Measurements from ENCODE around the gene PRKAG2.

DNA sequence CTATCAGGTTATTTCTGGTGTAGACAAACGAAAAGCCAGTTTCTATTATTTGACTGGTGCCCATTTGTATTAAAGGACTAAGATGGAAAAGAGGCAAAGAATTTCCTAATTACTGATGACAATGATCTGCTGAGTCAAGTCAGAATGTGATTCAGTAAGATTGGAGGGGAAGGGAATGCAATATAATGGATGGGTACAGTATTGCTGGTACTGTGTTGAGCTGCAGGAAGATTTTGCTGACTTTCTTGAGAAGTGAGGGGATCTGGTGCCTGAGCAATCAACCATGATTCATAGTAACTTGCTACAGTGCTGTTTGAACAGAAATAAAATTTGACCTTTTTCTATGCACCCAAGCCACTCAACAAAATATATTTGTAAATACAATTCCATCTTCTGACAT, 218.1 kb downstream of the PRKAG2 start:
- TF ChIP-seq, protein P1, sequence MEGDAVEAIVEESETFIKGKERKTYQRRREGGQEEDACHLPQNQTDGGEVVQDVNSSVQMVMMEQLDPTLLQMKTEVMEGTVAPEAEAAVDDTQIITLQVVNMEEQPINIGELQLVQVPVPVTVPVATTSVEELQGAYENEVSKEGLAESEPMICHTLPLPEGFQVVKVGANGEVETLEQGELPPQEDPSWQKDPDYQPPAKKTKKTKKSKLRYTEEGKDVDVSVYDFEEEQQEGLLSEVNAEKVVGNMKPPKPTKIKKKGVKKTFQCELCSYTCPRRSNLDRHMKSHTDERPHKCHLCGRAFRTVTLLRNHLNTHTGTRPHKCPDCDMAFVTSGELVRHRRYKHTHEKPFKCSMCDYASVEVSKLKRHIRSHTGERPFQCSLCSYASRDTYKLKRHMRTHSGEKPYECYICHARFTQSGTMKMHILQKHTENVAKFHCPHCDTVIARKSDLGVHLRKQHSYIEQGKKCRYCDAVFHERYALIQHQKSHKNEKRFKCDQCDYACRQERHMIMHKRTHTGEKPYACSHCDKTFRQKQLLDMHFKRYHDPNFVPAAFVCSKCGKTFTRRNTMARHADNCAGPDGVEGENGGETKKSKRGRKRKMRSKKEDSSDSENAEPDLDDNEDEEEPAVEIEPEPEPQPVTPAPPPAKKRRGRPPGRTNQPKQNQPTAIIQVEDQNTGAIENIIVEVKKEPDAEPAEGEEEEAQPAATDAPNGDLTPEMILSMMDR (IDR thresholded peaks at IDR 0.05) = no peak
- no peak for TF ChIP-seq POLR2A (IDR thresholded peaks at IDR 0.05)

All from Peyer's patch (tissue), 4 donors.